Astrocyte (in vitro differentiated cells and primary cell): ENCODE results near the gene MTCH1. TPM values are rescaled to one million over a fixed set of nuclear protein-coding genes. Genes with fewer than 3 reads are reported as not detected.

Experiments used
- DNase-seq: peaks from one replicate; pipeline ENCODE4 v3.0.0-alpha.2; 2010; ENCODE audit warnings: low read depth
- FAIRE-seq: peaks from 2 replicates; lab custom pipeline; 2011; peaks lifted over from hg19 to GRCh38; lab: Jason Lieb, UNC
- H2AFZ ChIP-seq: 2 replicates; pipeline ENCODE4 v1.6.0; 2012; ENCODE audit warnings: low read depth, low read length, inconsistent platforms
- H3K27ac ChIP-seq: 2 replicates; pipeline ENCODE4 v1.5.1; 2011; ENCODE audit warnings: low read depth, low read length, inconsistent platforms
- H3K27me3 ChIP-seq: 2 replicates; pipeline ENCODE4 v1.6.0; 2011; ENCODE audit warnings: low read length, inconsistent platforms; ENCODE audit not compliant: insufficient read depth
- H3K36me3 ChIP-seq: 2 replicates; pipeline ENCODE4 v1.5.1; 2011; ENCODE audit warnings: low read length, inconsistent platforms; ENCODE audit not compliant: insufficient read depth
- H3K4me1 ChIP-seq: 2 replicates; pipeline ENCODE4 v1.5.1; 2011; ENCODE audit warnings: low read length, inconsistent platforms; ENCODE audit not compliant: insufficient read depth
- H3K4me2 ChIP-seq: 2 replicates; pipeline ENCODE4 v1.6.0; 2012; ENCODE audit warnings: low read length, inconsistent platforms
- H3K4me3 ChIP-seq: 2 replicates; pipeline ENCODE4 v1.5.1; 2011; ENCODE audit warnings: low read depth, mild to moderate bottlenecking, low read length, inconsistent platforms; ENCODE audit not compliant: insufficient read depth
- H3K79me2 ChIP-seq: 2 replicates; pipeline ENCODE4 v1.6.0; 2012; ENCODE audit warnings: mild to moderate bottlenecking, low read length, inconsistent platforms; ENCODE audit not compliant: insufficient read depth
- H3K9ac ChIP-seq: 2 replicates; pipeline ENCODE4 v1.6.0; 2012; ENCODE audit warnings: mild to moderate bottlenecking, low read length, inconsistent platforms
- H3K9me3 ChIP-seq: 2 replicates; pipeline ENCODE4 v1.5.1; 2012; ENCODE audit warnings: low read depth, mild to moderate bottlenecking, low read length, inconsistent platforms; ENCODE audit not compliant: insufficient read depth
- H4K20me1 ChIP-seq: 2 replicates; pipeline ENCODE4 v1.6.0; 2012; ENCODE audit warnings: low read length, inconsistent platforms; ENCODE audit not compliant: insufficient read depth
- H3K27ac Mint-ChIP-seq: one replicate; pipeline ENCODE4 v1.8.0; 2021; ENCODE audit warnings: mild to moderate bottlenecking, mixed read lengths; ENCODE audit not compliant: unreplicated experiment
- H3K27me3 Mint-ChIP-seq: one replicate; pipeline ENCODE4 v1.8.0; 2021; ENCODE audit warnings: low read depth, mixed read lengths; ENCODE audit not compliant: unreplicated experiment
- H3K36me3 Mint-ChIP-seq: one replicate; pipeline ENCODE4 v1.8.0; 2021; ENCODE audit warnings: low read depth, mixed read lengths; ENCODE audit not compliant: unreplicated experiment
- H3K4me1 Mint-ChIP-seq: one replicate; pipeline ENCODE4 v1.8.0; 2021; ENCODE audit warnings: low read depth, mixed read lengths; ENCODE audit not compliant: unreplicated experiment
- H3K4me3 Mint-ChIP-seq: one replicate; pipeline ENCODE4 v1.8.0; 2021; ENCODE audit warnings: mild to moderate bottlenecking, moderate library complexity, mixed read lengths; ENCODE audit not compliant: unreplicated experiment
- H3K9me3 Mint-ChIP-seq: one replicate; pipeline ENCODE4 v1.8.0; 2021; ENCODE audit warnings: mild to moderate bottlenecking, mixed read lengths; ENCODE audit not compliant: unreplicated experiment
- EZH2 ChIP-seq: IDR thresholded peaks from 2 replicates; pipeline ENCODE4 v1.6.1; 2012; ENCODE audit warnings: mild to moderate bottlenecking, low read length, inconsistent platforms; ENCODE audit not compliant: insufficient read depth
- total RNA-seq: library from RNA; stranded (reverse); gene quantifications from 2 replicates; pipeline ENCODE4 v1.2.1, GENCODE V29; 2021
- TF ChIP-seq, protein P1 (sequence below): IDR thresholded peaks from 2 replicates; pipeline ENCODE4 v1.5.1; 2011; ENCODE audit warnings: low read depth, mild to moderate bottlenecking, inconsistent platforms, low read length, moderate library complexity; ENCODE audit not compliant: insufficient read depth

The MTCH1 gene
- total RNA-seq, 1 donor from 2014 or later = 311 TPM

GRCh38 chr6:36986704-36987047, 680 bp upstream of the MTCH1 start:
- Histone ChIP-seq H3K4me2 (peak overlapping the region; percentile 96), H3K9ac (peak overlapping the region; percentile 99), H3K27me3 (peaks cover 4% of the 10 kb centered on the region), H2AFZ (peak overlapping the region; percentile 70), H3K4me1 (peaks cover 20% of the 10 kb centered on the region), H3K79me2 (peaks cover 47% of the 10 kb centered on the region), H4K20me1 (peaks cover 36% of the 10 kb centered on the region), H3K27ac (peak overlapping the region; percentile 87), H3K36me3 (peaks cover 3% of the 10 kb centered on the region), H3K9me3 (no peaks in the 10 kb centered on the region), H3K4me3 (peak overlapping the region; percentile 94)
- peaks cover 2% of the 10 kb centered on the region for H3K9me3 Mint-ChIP-seq
- H3K4me1 Mint-ChIP-seq = peaks cover 13% of the 10 kb centered on the region
- DNase-seq = no peak
- H3K4me3 Mint-ChIP-seq = peak overlapping the region; percentile 96
- peak overlapping the region; percentile 97 for H3K27ac Mint-ChIP-seq
- FAIRE-seq = no peak
- peaks cover 2% of the 10 kb centered on the region for H3K27me3 Mint-ChIP-seq
- no peaks in the 10 kb centered on the region for H3K36me3 Mint-ChIP-seq
- no peak for TF ChIP-seq EZH2

GRCh38 chr6:36985417-36985807, 584 bp downstream of the MTCH1 start:
- no peak for DNase-seq
- H3K4me2 ChIP-seq = peak overlapping the region; percentile 96
- H3K36me3 ChIP-seq = peaks cover 3% of the 10 kb centered on the region
- no peak overlapping the region for H3K27ac Mint-ChIP-seq
- peak overlapping the region; percentile 99 for H3K9ac ChIP-seq
- peaks cover 59% of the 10 kb centered on the region for H3K79me2 ChIP-seq
- no peak for TF ChIP-seq EZH2
- TF ChIP-seq, protein P1, sequence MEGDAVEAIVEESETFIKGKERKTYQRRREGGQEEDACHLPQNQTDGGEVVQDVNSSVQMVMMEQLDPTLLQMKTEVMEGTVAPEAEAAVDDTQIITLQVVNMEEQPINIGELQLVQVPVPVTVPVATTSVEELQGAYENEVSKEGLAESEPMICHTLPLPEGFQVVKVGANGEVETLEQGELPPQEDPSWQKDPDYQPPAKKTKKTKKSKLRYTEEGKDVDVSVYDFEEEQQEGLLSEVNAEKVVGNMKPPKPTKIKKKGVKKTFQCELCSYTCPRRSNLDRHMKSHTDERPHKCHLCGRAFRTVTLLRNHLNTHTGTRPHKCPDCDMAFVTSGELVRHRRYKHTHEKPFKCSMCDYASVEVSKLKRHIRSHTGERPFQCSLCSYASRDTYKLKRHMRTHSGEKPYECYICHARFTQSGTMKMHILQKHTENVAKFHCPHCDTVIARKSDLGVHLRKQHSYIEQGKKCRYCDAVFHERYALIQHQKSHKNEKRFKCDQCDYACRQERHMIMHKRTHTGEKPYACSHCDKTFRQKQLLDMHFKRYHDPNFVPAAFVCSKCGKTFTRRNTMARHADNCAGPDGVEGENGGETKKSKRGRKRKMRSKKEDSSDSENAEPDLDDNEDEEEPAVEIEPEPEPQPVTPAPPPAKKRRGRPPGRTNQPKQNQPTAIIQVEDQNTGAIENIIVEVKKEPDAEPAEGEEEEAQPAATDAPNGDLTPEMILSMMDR = no peak
- peak overlapping the region; percentile 87 for H3K27ac ChIP-seq
- no peak overlapping the region for H3K4me3 Mint-ChIP-seq
- H2AFZ ChIP-seq = peak overlapping the region; percentile 62
- no peak for FAIRE-seq
- H4K20me1 ChIP-seq = peaks cover 49% of the 10 kb centered on the region
- peaks cover under 1% of the 10 kb centered on the region for H3K27me3 ChIP-seq
- peak overlapping the region; percentile 94 for H3K4me3 ChIP-seq
- H3K4me1 Mint-ChIP-seq = peaks cover 25% of the 10 kb centered on the region
- H3K36me3 Mint-ChIP-seq = no peaks in the 10 kb centered on the region
- peaks cover 24% of the 10 kb centered on the region for H3K4me1 ChIP-seq
- H3K27me3 Mint-ChIP-seq = no peaks in the 10 kb centered on the region
- H3K9me3 ChIP-seq = no peaks in the 10 kb centered on the region
- peaks cover 2% of the 10 kb centered on the region for H3K9me3 Mint-ChIP-seq

GRCh38 chr6:36984581-36985416, 1.2 kb downstream of the MTCH1 start:
- Mint-ChIP-seq H3K9me3 (peaks cover 2% of the 10 kb centered on the region), H3K4me1 (peaks cover 27% of the 10 kb centered on the region), H3K36me3 (no peaks in the 10 kb centered on the region), H3K4me3 (no peak overlapping the region), H3K27ac (no peak overlapping the region), H3K27me3 (no peaks in the 10 kb centered on the region)
- peaks cover 55% of the 10 kb centered on the region for H4K20me1 ChIP-seq
- H3K9me3 ChIP-seq = no peaks in the 10 kb centered on the region
- peak; percentile 69 for DNase-seq
- peaks cover 65% of the 10 kb centered on the region for H3K79me2 ChIP-seq
- no peak overlapping the region for H2AFZ ChIP-seq
- peak overlapping the region; percentile 99 for H3K9ac ChIP-seq
- no peak for FAIRE-seq
- H3K4me3 ChIP-seq = peak overlapping the region; percentile 94
- H3K36me3 ChIP-seq = peaks cover 8% of the 10 kb centered on the region
- no peaks in the 10 kb centered on the region for H3K27me3 ChIP-seq
- peak overlapping the region; percentile 96 for H3K4me2 ChIP-seq
- peaks cover 24% of the 10 kb centered on the region for H3K4me1 ChIP-seq
- TF ChIP-seq, protein P1 = no peak
- TF ChIP-seq EZH2 = no peak
- peak overlapping the region; percentile 87 for H3K27ac ChIP-seq
